HG03442 (cell line): Measurements from ENCODE around the gene FBXW4.

Experiments used
- ATAC-seq: cut with Tn5 transposase; IDR thresholded peaks from one replicate; pipeline ENCODE4 v1.9.1; 2021; ENCODE audit warnings: mild to moderate bottlenecking, moderate library complexity; ENCODE audit not compliant: unreplicated experiment

FBXW4 gene, protein sequence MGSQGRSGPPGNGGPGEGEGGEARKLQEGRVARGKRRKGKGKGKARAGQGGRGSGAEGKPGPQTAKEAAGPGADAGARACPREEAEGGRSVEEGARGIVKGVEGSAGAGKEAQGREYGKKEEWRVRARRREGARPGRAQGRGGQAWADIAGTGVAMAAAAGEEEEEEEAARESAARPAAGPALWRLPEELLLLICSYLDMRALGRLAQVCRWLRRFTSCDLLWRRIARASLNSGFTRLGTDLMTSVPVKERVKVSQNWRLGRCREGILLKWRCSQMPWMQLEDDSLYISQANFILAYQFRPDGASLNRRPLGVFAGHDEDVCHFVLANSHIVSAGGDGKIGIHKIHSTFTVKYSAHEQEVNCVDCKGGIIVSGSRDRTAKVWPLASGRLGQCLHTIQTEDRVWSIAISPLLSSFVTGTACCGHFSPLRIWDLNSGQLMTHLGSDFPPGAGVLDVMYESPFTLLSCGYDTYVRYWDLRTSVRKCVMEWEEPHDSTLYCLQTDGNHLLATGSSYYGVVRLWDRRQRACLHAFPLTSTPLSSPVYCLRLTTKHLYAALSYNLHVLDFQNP

DNA sequence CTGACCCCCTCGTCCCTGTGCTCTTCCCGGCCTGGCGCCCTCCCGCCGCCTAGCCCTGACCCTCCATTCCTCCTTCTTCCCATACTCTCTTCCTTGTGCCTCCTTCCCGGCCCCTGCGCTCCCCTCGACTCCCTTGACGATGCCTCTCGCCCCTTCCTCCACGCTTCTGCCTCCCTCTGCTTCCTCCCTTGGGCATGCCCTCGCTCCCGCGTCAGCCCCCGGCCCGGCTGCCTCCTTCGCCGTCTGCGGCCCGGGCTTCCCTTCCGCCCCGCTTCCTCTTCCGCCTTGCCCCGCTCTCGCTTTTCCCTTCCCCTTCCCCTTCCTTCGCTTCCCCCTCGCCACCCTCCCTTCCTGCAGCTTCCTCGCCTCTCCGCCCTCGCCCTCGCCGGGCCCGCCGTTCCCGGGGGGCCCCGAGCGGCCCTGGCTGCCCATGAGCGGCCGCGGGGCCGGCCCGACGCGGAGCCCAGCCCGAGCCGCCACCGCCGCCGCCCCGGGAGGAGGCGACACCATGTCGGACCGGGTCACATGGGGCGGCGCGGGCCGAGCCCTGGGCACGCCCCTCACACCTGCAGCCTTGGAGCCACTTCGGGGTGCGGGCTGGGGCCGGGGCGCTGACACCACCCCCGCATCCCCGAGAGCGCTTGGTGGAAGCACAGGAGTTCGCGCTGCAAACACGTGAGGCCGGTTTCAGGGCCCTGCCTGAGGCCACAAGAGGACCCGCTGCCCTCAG is at the start of gene FBXW4:
Gene FBXW4 (minus strand): TSS at position 497 of the 730 bp plus-strand sequence. CDS start 65 bp downstream, at position 432.
- peak; percentile 68 for ATAC-seq

GRCh38 chr10:101744267-101744666 is 49.3 kb upstream of the FBXW4 start:
- no peak for ATAC-seq

DNA sequence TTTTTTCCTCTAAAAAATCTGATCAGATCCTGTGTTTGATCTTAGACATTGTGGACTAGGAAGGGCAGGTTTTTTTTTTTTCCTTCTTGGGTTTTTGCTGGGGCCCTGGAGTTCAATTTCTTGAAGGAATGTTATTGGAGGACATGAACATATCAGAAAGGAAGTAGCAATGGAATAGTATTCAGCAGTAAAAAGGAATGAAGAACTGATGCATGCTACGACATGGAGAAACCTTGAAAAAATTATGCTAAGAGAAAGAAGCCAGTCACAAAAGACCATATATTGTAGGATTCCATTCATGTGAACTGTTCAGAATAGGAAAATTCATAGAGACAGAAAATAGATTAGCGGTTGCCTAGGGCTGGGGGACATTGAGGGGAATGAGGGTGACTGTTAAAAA is 47.0 kb upstream of the FBXW4 start:
- ATAC-seq = no peak

DNA sequence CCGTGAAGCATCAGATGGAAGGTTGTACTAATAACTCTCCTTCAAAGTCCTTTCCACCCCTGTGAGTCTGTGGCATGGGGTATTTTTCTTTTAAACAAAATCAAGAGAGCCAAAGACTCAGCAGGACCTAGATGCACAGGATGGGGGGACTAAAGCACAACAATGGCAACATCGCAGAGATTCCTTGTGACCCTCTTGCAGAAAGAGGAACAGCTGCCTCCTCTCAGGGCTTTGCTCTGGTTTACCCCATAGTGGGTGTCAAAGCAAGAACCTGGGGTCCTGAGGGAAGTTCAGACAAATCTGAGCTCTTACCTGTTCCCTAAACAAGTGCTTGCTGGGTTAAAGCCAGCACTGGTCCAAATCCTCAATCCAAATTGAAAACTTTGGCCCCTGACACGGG is 41.7 kb upstream of the FBXW4 start:
- ATAC-seq = no peak

GRCh38 chr10:101732096-101732495 is 37.1 kb upstream of the FBXW4 start:
- ATAC-seq = no peak

DNA sequence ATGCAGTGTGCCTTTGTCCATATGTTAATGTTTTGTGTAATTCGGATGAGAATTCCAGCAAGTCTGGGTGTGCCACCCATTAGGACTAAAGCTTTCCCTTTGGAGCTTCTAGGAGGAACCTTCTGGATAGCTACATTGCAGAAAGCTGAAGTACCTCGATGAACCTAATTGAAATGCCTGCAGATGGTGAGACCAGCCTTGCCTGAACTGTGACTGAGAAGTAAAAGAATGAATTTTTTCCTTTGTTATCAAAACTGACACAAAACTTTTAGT is 31.1 kb upstream of the FBXW4 start:
- no peak for ATAC-seq

GRCh38 chr10:101725296-101726114 is 30.5 kb upstream of the FBXW4 start:
- ATAC-seq = no peak

- ATAC-seq = no peak
These were observed 29.5 kb upstream of the FBXW4 start for GRCh38 chr10:101724446-101724845.

GRCh38 chr10:101723176-101723575 is 28.2 kb upstream of the FBXW4 start:
- ATAC-seq = no peak

- ATAC-seq = no peak
These were observed 26.8 kb upstream of the FBXW4 start for GRCh38 chr10:101721806-101722205.

DNA sequence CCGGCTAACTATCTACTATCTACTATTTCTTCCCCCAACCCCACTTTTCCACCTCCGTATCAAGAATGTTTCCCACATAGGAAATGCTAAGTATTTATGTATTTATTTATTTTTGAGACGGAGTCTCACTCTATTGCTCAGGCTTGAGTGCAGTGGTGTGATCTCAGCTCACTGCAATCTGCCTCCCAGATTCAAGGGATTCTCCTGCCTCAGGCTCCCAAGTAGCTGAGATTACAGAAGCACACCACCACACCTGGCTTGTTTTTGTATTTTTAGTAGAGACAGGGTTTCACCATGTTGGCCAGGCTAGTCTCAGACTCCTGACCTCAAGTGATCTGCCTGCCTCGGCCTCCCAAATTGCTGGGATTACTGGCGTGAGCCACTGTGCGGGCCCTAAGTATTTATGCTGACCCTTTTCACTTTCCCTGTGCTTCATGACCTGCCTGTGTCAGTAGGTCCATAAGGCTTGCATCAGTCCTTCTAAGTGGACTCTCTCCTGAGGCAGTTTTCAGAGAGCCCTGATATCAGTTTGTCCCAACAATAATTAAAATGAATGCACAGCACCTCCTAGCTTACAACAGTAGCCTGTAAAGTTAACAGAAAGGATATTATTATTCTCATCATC is 25.7 kb upstream of the FBXW4 start:
- ATAC-seq = no peak

GRCh38 chr10:101718690-101719275 is 23.8 kb upstream of the FBXW4 start:
- ATAC-seq = no peak

GRCh38 chr10:101716891-101717659 is 22.1 kb upstream of the FBXW4 start:
- ATAC-seq = no peak

DNA sequence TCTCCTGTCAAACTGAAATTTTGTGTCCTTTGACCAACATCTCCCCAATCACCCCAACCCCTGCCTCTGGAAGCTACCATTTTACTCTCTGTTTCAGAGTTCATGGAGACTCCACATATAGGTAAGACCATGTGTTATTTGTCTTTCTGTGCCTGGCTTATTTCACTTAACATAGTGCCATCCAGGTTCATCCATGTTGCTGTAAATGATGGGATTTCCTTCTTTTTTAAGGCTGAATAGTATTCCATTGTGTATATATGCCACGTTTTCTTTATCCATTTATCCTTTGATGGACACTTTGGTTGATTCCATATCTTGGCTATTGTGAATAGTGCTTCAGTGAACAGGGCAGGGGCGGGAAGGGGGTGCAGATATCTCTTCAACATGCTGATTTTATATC is 18.0 kb upstream of the FBXW4 start:
- ATAC-seq = no peak

DNA sequence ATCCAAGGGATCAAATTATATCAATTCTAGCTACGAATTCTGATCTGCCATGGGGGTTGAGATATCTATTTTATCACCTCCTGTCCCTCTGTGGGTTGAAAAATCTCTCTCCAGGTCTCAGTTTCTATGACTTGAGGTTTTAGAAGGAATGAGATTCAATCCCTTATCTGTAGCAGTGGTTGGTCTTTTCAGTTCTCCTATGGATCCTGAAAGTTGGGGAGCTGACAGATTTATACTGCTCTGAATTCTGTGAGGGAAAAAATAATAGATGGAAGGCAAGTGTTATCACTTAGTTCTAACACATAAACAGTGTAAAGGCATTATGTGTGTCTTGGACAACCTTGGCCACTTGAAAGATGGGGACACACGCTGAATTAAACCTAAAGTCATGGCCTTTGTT is 15.8 kb upstream of the FBXW4 start:
- ATAC-seq = no peak

GRCh38 chr10:101710059-101710695 is 15.2 kb upstream of the FBXW4 start:
- ATAC-seq = no peak

GRCh38 chr10:101709359-101710058 is 14.5 kb upstream of the FBXW4 start:
- ATAC-seq = no peak

DNA sequence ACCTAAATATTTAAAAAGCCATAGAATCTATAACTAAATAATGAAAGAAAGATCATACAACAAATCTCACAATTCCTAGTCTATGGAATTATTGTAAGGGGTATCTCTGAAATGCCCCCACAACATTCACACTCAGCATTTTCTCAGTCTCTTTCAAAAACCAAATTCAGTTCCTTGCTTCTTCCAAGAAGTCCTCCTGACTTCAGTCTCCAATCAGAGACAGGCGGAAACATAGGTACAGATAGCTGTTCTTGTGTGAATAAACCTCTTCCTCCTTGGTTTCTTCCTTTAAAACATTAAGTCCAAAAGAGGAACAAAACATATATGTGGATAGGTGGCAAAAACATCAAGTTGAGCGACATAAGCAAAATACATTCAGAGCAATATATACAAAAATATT is 13.9 kb upstream of the FBXW4 start:
- ATAC-seq = no peak

DNA sequence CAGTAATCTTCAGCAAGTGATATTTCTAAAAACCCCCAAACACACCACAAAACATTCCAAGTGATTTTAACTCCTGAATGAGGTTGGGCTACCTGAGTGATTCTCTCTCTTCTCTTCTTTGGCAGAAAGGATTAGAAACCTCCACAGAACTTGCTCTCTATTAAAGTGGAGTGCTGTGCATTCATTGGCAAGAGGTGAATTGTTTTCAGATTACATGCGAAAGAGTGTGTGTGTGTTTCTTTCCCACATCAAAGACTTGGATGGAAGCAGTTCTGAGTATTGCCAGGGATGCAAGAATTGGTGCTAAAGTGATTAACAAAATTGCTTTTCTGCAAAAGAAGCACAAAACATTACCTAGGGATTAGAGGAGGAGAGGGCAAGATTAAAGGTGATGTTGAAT is 13.1 kb upstream of the FBXW4 start:
- no peak for ATAC-seq
